Muscle layer of colon (tissue), 2 donors: ENCODE measurements around the gene SBSN.

ENCODE experiments used
- H3K27ac ChIP-seq: one replicate; pipeline ENCODE4 v1.7.0; 2013; ENCODE audit warnings: low read depth, mild to moderate bottlenecking, low read length, moderate library complexity
- H3K27me3 ChIP-seq, 2 donors: one replicate each; pipeline ENCODE4 v1.7.0; 2013; ENCODE audit warnings: low read length in 2 of 2, mild to moderate bottlenecking in 2 of 2; ENCODE audit not compliant: insufficient read depth in 2 of 2, control insufficient read depth in 1 of 2
- H3K36me3 ChIP-seq: one replicate; pipeline ENCODE4 v1.7.0; 2013; ENCODE audit warnings: mild to moderate bottlenecking, low read length; ENCODE audit not compliant: insufficient read depth
- H3K4me1 ChIP-seq: one replicate; pipeline ENCODE4 v1.7.0; 2013; ENCODE audit warnings: mild to moderate bottlenecking, low read length; ENCODE audit not compliant: insufficient read depth
- H3K4me3 ChIP-seq, 2 donors: one replicate each; pipeline ENCODE4 v1.7.0; 2013; ENCODE audit warnings: low read length in 2 of 2, low read depth in 1 of 2, mild to moderate bottlenecking in 1 of 2, moderate library complexity in 1 of 2
- H3K9ac ChIP-seq: one replicate; pipeline ENCODE4 v1.7.0; 2013; ENCODE audit warnings: low read length
- H3K9me3 ChIP-seq: one replicate; pipeline ENCODE4 v1.7.0; 2013; ENCODE audit warnings: mild to moderate bottlenecking, low read length
- donor health status: abdominal sarcoma.
- donor health status: Adenocarcinoma of cecum.

The SBSN gene

GRCh38 chr19:35524181-35524837 lies 3.8 kb downstream of the SBSN start:
- Histone ChIP-seq H3K27me3 (peaks cover 0 to 14% of the 10 kb centered on the region in 2 donors), H3K27ac (no peak overlapping the region), H3K4me3 (no peak overlapping the region), H3K4me1 (no peaks in the 10 kb centered on the region), H3K9me3 (no peaks in the 10 kb centered on the region), H3K9ac (no peak overlapping the region), H3K36me3 (no peaks in the 10 kb centered on the region)

GRCh38 chr19:35522745-35523327 lies 5.3 kb downstream of the SBSN start:
- Histone ChIP-seq H3K4me3 (no peak overlapping the region), H3K4me1 (no peaks in the 10 kb centered on the region), H3K9me3 (no peaks in the 10 kb centered on the region), H3K27me3 (peaks cover 0 to 2% of the 10 kb centered on the region in 2 donors), H3K9ac (no peak overlapping the region), H3K27ac (no peak overlapping the region), H3K36me3 (no peaks in the 10 kb centered on the region)

GRCh38 chr19:35521124-35521743 lies 6.9 kb downstream of the SBSN start:
- Histone ChIP-seq H3K27me3 (no peaks in the 10 kb centered on the region), H3K9me3 (no peaks in the 10 kb centered on the region), H3K4me1 (no peaks in the 10 kb centered on the region), H3K27ac (no peak overlapping the region), H3K4me3 (no peak overlapping the region), H3K36me3 (no peaks in the 10 kb centered on the region), H3K9ac (no peak overlapping the region)

GRCh38 chr19:35519291-35519690 lies 8.8 kb downstream of the SBSN start:
- no peak overlapping the region for H3K4me3 ChIP-seq
- H3K36me3 ChIP-seq = no peaks in the 10 kb centered on the region
- no peaks in the 10 kb centered on the region for H3K4me1 ChIP-seq
- H3K27me3 ChIP-seq = peaks cover 0 to 2% of the 10 kb centered on the region in 2 donors
- no peak overlapping the region for H3K9ac ChIP-seq
- no peaks in the 10 kb centered on the region for H3K9me3 ChIP-seq
- no peak overlapping the region for H3K27ac ChIP-seq

- Histone ChIP-seq H3K36me3 (no peaks in the 10 kb centered on the region), H3K27me3 (peaks cover 3 to 10% of the 10 kb centered on the region in 2 donors), H3K4me3 (no peak overlapping the region), H3K9ac (no peak overlapping the region), H3K4me1 (no peaks in the 10 kb centered on the region), H3K27ac (no peak overlapping the region), H3K9me3 (no peaks in the 10 kb centered on the region)
Measured at GRCh38 chr19:35518313-35518712, 9.8 kb downstream of the SBSN start.

GRCh38 chr19:35517342-35517741 lies 10.8 kb downstream of the SBSN start:
- Histone ChIP-seq H3K9ac (no peak overlapping the region), H3K9me3 (no peaks in the 10 kb centered on the region), H3K36me3 (no peaks in the 10 kb centered on the region), H3K4me3 (no peak overlapping the region), H3K4me1 (no peaks in the 10 kb centered on the region), H3K27ac (no peak overlapping the region), H3K27me3 (peaks cover 4 to 18% of the 10 kb centered on the region in 2 donors)

GRCh38 chr19:35516310-35516709 lies 11.8 kb downstream of the SBSN start:
- H3K27ac ChIP-seq = no peak overlapping the region
- no peaks in the 10 kb centered on the region for H3K9me3 ChIP-seq
- H3K4me3 ChIP-seq = no peak overlapping the region
- peaks cover 4 to 22% of the 10 kb centered on the region in 2 donors for H3K27me3 ChIP-seq
- no peak overlapping the region for H3K9ac ChIP-seq
- H3K4me1 ChIP-seq = no peaks in the 10 kb centered on the region
- no peaks in the 10 kb centered on the region for H3K36me3 ChIP-seq

GRCh38 chr19:35514282-35514809 lies 13.8 kb downstream of the SBSN start:
- no peaks in the 10 kb centered on the region for H3K9me3 ChIP-seq
- H3K36me3 ChIP-seq = no peaks in the 10 kb centered on the region
- no peak overlapping the region for H3K4me3 ChIP-seq
- no peak overlapping the region for H3K27ac ChIP-seq
- H3K4me1 ChIP-seq = no peaks in the 10 kb centered on the region
- H3K9ac ChIP-seq = no peak overlapping the region
- peaks cover 16 to 38% of the 10 kb centered on the region in 2 donors for H3K27me3 ChIP-seq

GRCh38 chr19:35513628-35514281 lies 14.4 kb downstream of the SBSN start, which contains the start of gene DMKN:
DMKN (minus strand) TSS chr19:35513649; CDS start chr19:35513475, 174 bp downstream.
- Histone ChIP-seq H3K4me1 (no peaks in the 10 kb centered on the region), H3K36me3 (no peaks in the 10 kb centered on the region), H3K4me3 (no peak within 1 kb of the TSS), H3K27me3 (peaks cover 18 to 38% of the 10 kb centered on the region in 2 donors), H3K9me3 (no peaks in the 10 kb centered on the region), H3K9ac (no peak within 1 kb of the TSS), H3K27ac (no peak within 1 kb of the TSS)

GRCh38 chr19:35512831-35513627 lies 15.1 kb downstream of the SBSN start:
- no peaks in the 10 kb centered on the region for H3K9me3 ChIP-seq
- no peaks in the 10 kb centered on the region for H3K4me1 ChIP-seq
- no peak overlapping the region for H3K4me3 ChIP-seq
- no peaks in the 10 kb centered on the region for H3K36me3 ChIP-seq
- no peak overlapping the region for H3K9ac ChIP-seq
- peaks cover 18 to 43% of the 10 kb centered on the region in 2 donors for H3K27me3 ChIP-seq
- H3K27ac ChIP-seq = no peak overlapping the region

- Histone ChIP-seq H3K36me3 (no peaks in the 10 kb centered on the region), H3K4me1 (no peaks in the 10 kb centered on the region), H3K27me3 (peaks cover 18 to 47% of the 10 kb centered on the region in 2 donors), H3K9ac (no peak overlapping the region), H3K27ac (no peak overlapping the region), H3K9me3 (no peaks in the 10 kb centered on the region), H3K4me3 (no peak overlapping the region)
Measured at GRCh38 chr19:35511337-35511736, 16.8 kb downstream of the SBSN start.
